ENCODE measurements around the gene CA10. TPM values are rescaled to one million over a fixed set of nuclear protein-coding genes. Genes with fewer than 3 reads are reported as not detected.

The CA10 gene
- total RNA-seq, result not detected in 2 replicates
- polyA plus RNA-seq, result not detected in 2 replicates
- polyA plus RNA-seq (2011; cell fraction: cytosol; rRNA removed), result not detected in 2 replicates
- not detected in 2 replicates for polyA plus RNA-seq (2011; cell fraction: nucleus; rRNA removed)
- polyA plus RNA-seq (2012), result not detected in 2 replicates
- not detected in 2 replicates for polyA minus RNA-seq
- not detected for polyA minus RNA-seq (2011; cell fraction: cytosol; rRNA and poly(A)+ RNA removed)
- polyA minus RNA-seq (2011; cell fraction: nucleus; rRNA and poly(A)+ RNA removed), result not detected in 2 replicates
- percentile 0 among the genes with signal in this experiment for Bru-seq, nascent RNA
- percentile 0 among the genes with signal in this experiment for BruChase-seq, experiment 1, labeled RNA remaining after a 6-hour chase
- BruChase-seq, experiment 2, labeled RNA remaining after a 2-hour chase, result not detected
- long read RNA-seq, result 0 reads

- H2AFZ ChIP-seq (ENCODE audit: low read depth, low read length), result no peak within 1 kb of the TSS
- H3K4me3 ChIP-seq (replicated peaks in 1 of 3; ENCODE audit: insufficient read depth in 1 of 3, low read depth in 1 of 3, low read length in 3 of 3), result no peak within 1 kb of the TSS
- no peaks in the 10 kb centered on the region for H3K4me1 ChIP-seq (ENCODE audit: control insufficient read depth, extremely low read depth, insufficient read depth, low read length)
- H3K9ac ChIP-seq (replicated peaks; ENCODE audit: extremely low read depth, insufficient read depth, low read length), result no peak within 1 kb of the TSS
- DNase-seq (ENCODE audit: low read depth, low spot score) (no peak), FAIRE-seq (no peak)
- H3K9me1 ChIP-seq (replicated peaks; ENCODE audit: control insufficient read depth, extremely low read depth, insufficient read depth, low read length), result no peaks in the 10 kb centered on the region
- dilution Hi-C loops (cut with MboI; ENCODE audit: extremely low pct_ligation_motif_present, low sequenced_read_pairs), result no loop called here
- H3K36me3 ChIP-seq (ENCODE audit: control insufficient read depth in 2 of 2, extremely low read depth in 1 of 2, insufficient read depth in 2 of 2, low read length in 2 of 2), result no peaks in the 10 kb centered on the region
- POLR2A ChIA-PET, result no interaction called here
- BruUV-seq (replicated peaks), result no TSS peak
- no peaks in the 10 kb centered on the region for H3K9me3 ChIP-seq (replicated peaks; ENCODE audit: control insufficient read depth, insufficient read depth, low read length)
- H3K79me2 ChIP-seq (ENCODE audit: control insufficient read depth, insufficient read depth, low read length), result no peaks in the 10 kb centered on the region
- no peaks in the 10 kb centered on the region for H4K20me1 ChIP-seq (replicated peaks; ENCODE audit: control insufficient read depth, extremely low read depth, insufficient read depth, low read length)
- no peak within 1 kb of the TSS for H3K27ac ChIP-seq (ENCODE audit: insufficient read depth, low read depth, low read length)
- CTCF ChIA-PET, result no interaction called here
- H3K27me3 ChIP-seq (ENCODE audit: control insufficient read depth in 2 of 2, insufficient read depth in 2 of 2, low read length in 2 of 2), result peaks cover 4 to 6% of the 10 kb centered on the region in 2 experiments
- intact Hi-C loops (cut with micrococcal nuclease), result no loop called here
- no peak within 1 kb of the TSS for H3K4me2 ChIP-seq (ENCODE audit: insufficient read depth, low read length)
- TF ChIP-seq GATA2 (IDR thresholded peaks at IDR 0.05; ENCODE audit: insufficient read depth, insufficient read length, low read depth, low read length) (no peak), EZH2 (IDR thresholded peaks at IDR 0.05; ENCODE audit: borderline replicate concordance, low read depth, low read length, severe bottlenecking) (peak; percentile 31)
These were observed at the start of gene CA10 for GRCh38 chr17:52158450-52159042. TSS of gene CA10 (minus strand) at chr17:52158714.

- no peak overlapping the region for H2AFZ ChIP-seq (ENCODE audit: low read depth, low read length)
- no TSS peak for BruUV-seq (replicated peaks)
- no peaks in the 10 kb centered on the region for H3K9me1 ChIP-seq (replicated peaks; ENCODE audit: control insufficient read depth, extremely low read depth, insufficient read depth, low read length)
- CTCF ChIA-PET, result no interaction called here
- TF ChIP-seq GATA2 (IDR thresholded peaks at IDR 0.05; ENCODE audit: insufficient read depth, insufficient read length, low read depth, low read length) (no peak), POLR2A (IDR thresholded peaks at IDR 0.05; ENCODE audit: low read depth, low read length) (no peak), CTCF (IDR thresholded peaks at IDR 0.05; ENCODE audit: extremely low read depth in 1 of 2, insufficient read depth in 1 of 2, low read depth in 1 of 2, low read length in 2 of 2) (no peak), MYC (IDR thresholded peaks at IDR 0.05; ENCODE audit: low read depth, low read length) (no peak)
- no peaks in the 10 kb centered on the region for H3K27me3 ChIP-seq (ENCODE audit: control insufficient read depth in 2 of 2, insufficient read depth in 2 of 2, low read length in 2 of 2)
- H3K27ac ChIP-seq (ENCODE audit: insufficient read depth, low read depth, low read length), result no peak overlapping the region
- no peaks in the 10 kb centered on the region for H4K20me1 ChIP-seq (replicated peaks; ENCODE audit: control insufficient read depth, extremely low read depth, insufficient read depth, low read length)
- H3K4me2 ChIP-seq (ENCODE audit: insufficient read depth, low read length), result no peak overlapping the region
- H3K4me3 ChIP-seq (replicated peaks in 1 of 3; ENCODE audit: insufficient read depth in 1 of 3, low read depth in 1 of 3, low read length in 3 of 3), result no peak overlapping the region
- H3K36me3 ChIP-seq (ENCODE audit: control insufficient read depth in 2 of 2, extremely low read depth in 1 of 2, insufficient read depth in 2 of 2, low read length in 2 of 2), result no peaks in the 10 kb centered on the region
- dilution Hi-C loops (cut with MboI; ENCODE audit: extremely low pct_ligation_motif_present, low sequenced_read_pairs), result no loop called here
- H3K9me3 ChIP-seq (replicated peaks; ENCODE audit: control insufficient read depth, insufficient read depth, low read length), result no peaks in the 10 kb centered on the region
- DNase-seq (ENCODE audit: low read depth, low spot score) (no peak), FAIRE-seq (no peak)
- intact Hi-C loops (cut with micrococcal nuclease), result no loop called here
- no peaks in the 10 kb centered on the region for H3K79me2 ChIP-seq (ENCODE audit: control insufficient read depth, insufficient read depth, low read length)
- H3K9ac ChIP-seq (replicated peaks; ENCODE audit: extremely low read depth, insufficient read depth, low read length), result no peak overlapping the region
- no peaks in the 10 kb centered on the region for H3K4me1 ChIP-seq (ENCODE audit: control insufficient read depth, extremely low read depth, insufficient read depth, low read length)
- POLR2A ChIA-PET, result no interaction called here
These were observed 49.3 kb upstream of the CA10 start for GRCh38 chr17:52207796-52208195.
